ENCODE data around the gene FAM25C.
"Not testable (repeated sequence)": the region's sequence is repeated elsewhere in the genome, so short reads cannot be mapped to it uniquely, and the experiment has no call there.

DNA sequence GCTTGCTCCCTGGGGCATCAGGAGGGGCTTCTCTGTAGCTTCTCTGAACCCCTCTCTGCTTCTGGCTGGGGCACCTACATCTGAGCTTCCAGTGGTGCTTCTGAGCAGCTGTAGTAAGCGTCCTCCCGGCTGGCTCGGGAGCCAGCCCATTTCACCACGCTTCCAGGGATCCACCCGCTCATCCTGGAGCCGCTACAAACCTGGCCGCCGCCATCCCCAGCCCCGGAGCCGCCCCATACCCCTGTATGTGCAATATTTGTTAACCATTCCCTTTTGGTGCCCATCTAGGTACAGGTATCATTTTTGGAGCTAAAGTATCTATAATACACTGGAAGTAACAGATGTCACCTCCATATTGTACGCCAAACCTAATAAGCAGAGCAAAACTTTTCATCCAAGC, 7.0 kb downstream of the FAM25C start:
- TF ChIP-seq POLR2AphosphoS5, EP300, POLR2A (IDR thresholded peaks at IDR 0.05): not testable (repeated sequence)
- TF ChIP-seq, protein P1, sequence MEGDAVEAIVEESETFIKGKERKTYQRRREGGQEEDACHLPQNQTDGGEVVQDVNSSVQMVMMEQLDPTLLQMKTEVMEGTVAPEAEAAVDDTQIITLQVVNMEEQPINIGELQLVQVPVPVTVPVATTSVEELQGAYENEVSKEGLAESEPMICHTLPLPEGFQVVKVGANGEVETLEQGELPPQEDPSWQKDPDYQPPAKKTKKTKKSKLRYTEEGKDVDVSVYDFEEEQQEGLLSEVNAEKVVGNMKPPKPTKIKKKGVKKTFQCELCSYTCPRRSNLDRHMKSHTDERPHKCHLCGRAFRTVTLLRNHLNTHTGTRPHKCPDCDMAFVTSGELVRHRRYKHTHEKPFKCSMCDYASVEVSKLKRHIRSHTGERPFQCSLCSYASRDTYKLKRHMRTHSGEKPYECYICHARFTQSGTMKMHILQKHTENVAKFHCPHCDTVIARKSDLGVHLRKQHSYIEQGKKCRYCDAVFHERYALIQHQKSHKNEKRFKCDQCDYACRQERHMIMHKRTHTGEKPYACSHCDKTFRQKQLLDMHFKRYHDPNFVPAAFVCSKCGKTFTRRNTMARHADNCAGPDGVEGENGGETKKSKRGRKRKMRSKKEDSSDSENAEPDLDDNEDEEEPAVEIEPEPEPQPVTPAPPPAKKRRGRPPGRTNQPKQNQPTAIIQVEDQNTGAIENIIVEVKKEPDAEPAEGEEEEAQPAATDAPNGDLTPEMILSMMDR (IDR thresholded peaks at IDR 0.05) = not testable (repeated sequence)

All from gastroesophageal sphincter (tissue), 3 donors.